Type B pancreatic cell (in vitro differentiated cells): ENCODE data around the gene OTUD4. TPM values are rescaled to one million over a fixed set of nuclear protein-coding genes. Genes with fewer than 3 reads are reported as not detected.

Experiments used
- DNase-seq: peaks from one replicate; pipeline ENCODE4 v3.0.0; 2021; ENCODE audit warnings: mixed read lengths; ENCODE audit not compliant: unreplicated experiment; ENCODE audit errors: extremely low spot score
- H3K27ac Mint-ChIP-seq: 2 replicates; pipeline ENCODE4 v1.8.0; 2021; ENCODE audit warnings: mild to moderate bottlenecking, mixed read lengths
- H3K27me3 Mint-ChIP-seq: 2 replicates; pipeline ENCODE4 v1.8.0; 2021; ENCODE audit warnings: mixed read lengths
- H3K36me3 Mint-ChIP-seq: 2 replicates; pipeline ENCODE4 v1.8.0; 2021; ENCODE audit warnings: mixed read lengths
- H3K4me1 Mint-ChIP-seq: one replicate; pipeline ENCODE4 v1.8.0; 2021; ENCODE audit warnings: mixed read lengths; ENCODE audit not compliant: unreplicated experiment
- H3K4me3 Mint-ChIP-seq: 2 replicates; pipeline ENCODE4 v1.8.0; 2021; ENCODE audit warnings: mild to moderate bottlenecking, mixed read lengths
- H3K9me3 Mint-ChIP-seq: 2 replicates; pipeline ENCODE4 v1.8.0; 2021; ENCODE audit warnings: mixed read lengths
- total RNA-seq: library from RNA; stranded (reverse); gene quantifications from 2 replicates; pipeline ENCODE4 v1.2.1, GENCODE V29; 2021; ENCODE audit warnings: low replicate concordance
- TF ChIP-seq, protein P1 (sequence below): fragments of 200-600 bp; sonication (generic); conservative IDR thresholded peaks from 2 replicates; pipeline ENCODE4 v1.5.0; 2021; ENCODE audit warnings: antibody characterized with exemption, mild to moderate bottlenecking

Gene OTUD4
- total RNA-seq, 1 donor from 2014 or later, result 39.0 TPM

DNA sequence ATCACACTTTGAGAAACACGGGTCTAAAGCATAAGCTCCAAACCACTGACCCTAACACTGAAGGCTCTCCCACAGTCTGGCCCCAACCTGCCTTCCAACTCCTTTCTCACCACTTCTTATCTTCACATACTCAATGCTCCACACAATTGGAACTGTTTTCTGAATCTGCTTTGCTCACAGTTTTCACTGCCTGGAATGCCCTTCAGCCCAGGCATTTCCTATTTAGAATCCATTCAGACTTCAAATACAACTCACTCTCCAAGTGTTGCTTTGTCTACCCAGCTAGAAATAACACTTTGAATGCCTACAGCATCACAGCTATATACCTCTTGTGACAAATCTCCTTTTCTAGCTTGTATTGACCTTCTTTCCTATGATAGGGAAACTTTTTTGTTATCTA lies 10.2 kb downstream of the OTUD4 start:
- no peak for DNase-seq
- H3K9me3 Mint-ChIP-seq, result no peaks in the 10 kb centered on the region
- H3K27me3 Mint-ChIP-seq, result no peaks in the 10 kb centered on the region
- peaks cover 32% of the 10 kb centered on the region for H3K36me3 Mint-ChIP-seq
- no peaks in the 10 kb centered on the region for H3K4me1 Mint-ChIP-seq
- no peak overlapping the region for H3K4me3 Mint-ChIP-seq
- H3K27ac Mint-ChIP-seq, result no peak overlapping the region
- TF ChIP-seq, protein P1, sequence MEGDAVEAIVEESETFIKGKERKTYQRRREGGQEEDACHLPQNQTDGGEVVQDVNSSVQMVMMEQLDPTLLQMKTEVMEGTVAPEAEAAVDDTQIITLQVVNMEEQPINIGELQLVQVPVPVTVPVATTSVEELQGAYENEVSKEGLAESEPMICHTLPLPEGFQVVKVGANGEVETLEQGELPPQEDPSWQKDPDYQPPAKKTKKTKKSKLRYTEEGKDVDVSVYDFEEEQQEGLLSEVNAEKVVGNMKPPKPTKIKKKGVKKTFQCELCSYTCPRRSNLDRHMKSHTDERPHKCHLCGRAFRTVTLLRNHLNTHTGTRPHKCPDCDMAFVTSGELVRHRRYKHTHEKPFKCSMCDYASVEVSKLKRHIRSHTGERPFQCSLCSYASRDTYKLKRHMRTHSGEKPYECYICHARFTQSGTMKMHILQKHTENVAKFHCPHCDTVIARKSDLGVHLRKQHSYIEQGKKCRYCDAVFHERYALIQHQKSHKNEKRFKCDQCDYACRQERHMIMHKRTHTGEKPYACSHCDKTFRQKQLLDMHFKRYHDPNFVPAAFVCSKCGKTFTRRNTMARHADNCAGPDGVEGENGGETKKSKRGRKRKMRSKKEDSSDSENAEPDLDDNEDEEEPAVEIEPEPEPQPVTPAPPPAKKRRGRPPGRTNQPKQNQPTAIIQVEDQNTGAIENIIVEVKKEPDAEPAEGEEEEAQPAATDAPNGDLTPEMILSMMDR, result no peak

GRCh38 chr4:145168581-145169187 lies 11.7 kb downstream of the OTUD4 start:
- no peaks in the 10 kb centered on the region for H3K4me1 Mint-ChIP-seq
- no peaks in the 10 kb centered on the region for H3K9me3 Mint-ChIP-seq
- H3K4me3 Mint-ChIP-seq, result no peak overlapping the region
- H3K36me3 Mint-ChIP-seq, result peaks cover 21% of the 10 kb centered on the region
- H3K27me3 Mint-ChIP-seq, result no peaks in the 10 kb centered on the region
- TF ChIP-seq, protein P1, result no peak
- no peak for DNase-seq
- no peak overlapping the region for H3K27ac Mint-ChIP-seq

DNA sequence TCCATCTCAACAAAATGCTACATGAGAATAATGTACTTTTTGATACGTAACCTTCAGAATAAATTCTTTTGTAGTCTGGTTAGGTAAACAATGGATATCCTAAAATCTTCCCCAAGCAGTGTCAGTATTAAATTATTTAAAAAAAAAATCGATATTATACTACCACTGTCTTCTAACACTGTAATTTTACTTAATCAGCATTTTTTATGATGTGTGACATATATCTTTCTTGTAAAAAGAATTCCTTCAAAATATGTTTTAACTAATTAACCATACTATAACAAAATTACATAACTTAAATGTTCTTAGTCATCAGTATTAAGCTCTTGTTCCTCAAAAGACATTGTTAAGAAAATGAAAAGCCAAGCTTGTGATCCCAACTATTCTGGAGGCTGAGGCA lies 12.5 kb downstream of the OTUD4 start:
- no peak for DNase-seq
- peaks cover 21% of the 10 kb centered on the region for H3K36me3 Mint-ChIP-seq
- TF ChIP-seq, protein P1, result no peak
- H3K27ac Mint-ChIP-seq, result no peak overlapping the region
- H3K27me3 Mint-ChIP-seq, result no peaks in the 10 kb centered on the region
- no peaks in the 10 kb centered on the region for H3K4me1 Mint-ChIP-seq
- no peaks in the 10 kb centered on the region for H3K9me3 Mint-ChIP-seq
- no peak overlapping the region for H3K4me3 Mint-ChIP-seq

- no peaks in the 10 kb centered on the region for H3K4me1 Mint-ChIP-seq
- H3K36me3 Mint-ChIP-seq, result peaks cover 10% of the 10 kb centered on the region
- H3K27ac Mint-ChIP-seq, result no peak overlapping the region
- no peak for DNase-seq
- no peaks in the 10 kb centered on the region for H3K9me3 Mint-ChIP-seq
- TF ChIP-seq, protein P1, result no peak
- no peaks in the 10 kb centered on the region for H3K27me3 Mint-ChIP-seq
- no peak overlapping the region for H3K4me3 Mint-ChIP-seq
These were observed 18.8 kb downstream of the OTUD4 start for GRCh38 chr4:145161549-145161948.

GRCh38 chr4:145156986-145157385 lies 23.4 kb downstream of the OTUD4 start:
- Mint-ChIP-seq H3K27me3 (no peaks in the 10 kb centered on the region), H3K4me1 (no peaks in the 10 kb centered on the region), H3K36me3 (peaks cover 21% of the 10 kb centered on the region), H3K4me3 (no peak overlapping the region), H3K27ac (no peak overlapping the region), H3K9me3 (no peaks in the 10 kb centered on the region)
- DNase-seq, result no peak
- TF ChIP-seq, protein P1, result no peak
